Spleen (tissue), 11 donors: ENCODE data around the gene OGFOD3. TPM values are rescaled to one million over a fixed set of nuclear protein-coding genes. Genes with fewer than 3 reads are reported as not detected.

Source experiments
- DNase-seq: peaks from one replicate; pipeline ENCODE4 v3.0.0-alpha.2; 2020
- H3K27ac ChIP-seq, 8 donors: fragments of 200-600 bp; sonication (generic) in 7 of 8; 1 replicate in 4 of 8; 2 replicates in 4 of 8; pipeline versions ENCODE4 v1.5.0 to v1.8.0; 2016 to 2021; ENCODE audit warnings: inconsistent platforms in 4 of 8, mild to moderate bottlenecking in 4 of 8, moderate library complexity in 1 of 8
- H3K27me3 ChIP-seq, 7 donors: fragments of 200-600 bp; sonication (generic) in 6 of 7; replicated peaks in 1 of 7; 1 replicate in 4 of 7; 2 replicates in 3 of 7; pipeline versions ENCODE4 v1.5.0 to v1.8.0; 2016 to 2021; ENCODE audit warnings: inconsistent platforms in 3 of 7, mild to moderate bottlenecking in 1 of 7
- H3K36me3 ChIP-seq, 6 donors: fragments of 200-600 bp; sonication (generic) in 5 of 6; 1 replicate in 4 of 6; 2 replicates in 2 of 6; pipeline versions ENCODE4 v1.5.0 to v1.8.0; 2016 to 2021; ENCODE audit warnings: inconsistent platforms in 2 of 6
- H3K4me1 ChIP-seq, 6 donors: fragments of 200-600 bp; sonication (generic) in 5 of 6; 1 replicate in 3 of 6; 2 replicates in 3 of 6; pipeline versions ENCODE4 v1.5.0 to v1.8.0; 2016 to 2021; ENCODE audit warnings: inconsistent platforms in 3 of 6
- H3K4me3 ChIP-seq, 8 donors: fragments of 200-600 bp; sonication (generic) in 7 of 8; 1 replicate in 4 of 8; 2 replicates in 4 of 8; pipeline versions ENCODE4 v1.5.0 to v1.8.0; 2016 to 2021; ENCODE audit warnings: inconsistent platforms in 4 of 8, mild to moderate bottlenecking in 4 of 8, moderate library complexity in 2 of 8
- H3K9me3 ChIP-seq, 8 donors: fragments of 200-600 bp; sonication (generic) in 7 of 8; 1 replicate in 4 of 8; 2 replicates in 4 of 8; pipeline versions ENCODE4 v1.5.0 to v1.8.0; 2016 to 2021; ENCODE audit warnings: inconsistent platforms in 4 of 8
- POLR2A ChIP-seq, 3 donors: fragments of 450-650 bp; IDR thresholded peaks; one replicate each; pipeline ENCODE4 v1.5.1; 2017; ENCODE audit warnings: antibody characterized with exemption in 3 of 3, mild to moderate bottlenecking in 1 of 3
- POLR2AphosphoS5 ChIP-seq, 3 donors: sonication (generic); formaldehyde crosslinking; IDR thresholded peaks; one replicate each; pipeline ENCODE4 v1.5.1; 2017; ENCODE audit warnings: antibody characterized with exemption in 3 of 3
- WGBS, 5 donors: extraction: QIAGEN DNeasy Blood & Tissue Kit in 3 of 5; methylation state at CpG; one replicate each; pipeline versions ENCODE4 v1.1.5 to v1.1.7; 2013 to 2018; 5-methylcytosine and 5-hydroxymethylcytosine counted together
- intact Hi-C: fragments of 100-400 bp; cut with DNase I; formaldehyde crosslinking; loops from one replicate; pipeline ENCODE4 v1.15.0; 2023; ENCODE audit warnings: low total_unique reads
- polyA plus RNA-seq, 3 donors: library from polyadenylated mRNA; stranded (reverse); fragments of 200-250 nt; gene quantifications; one replicate each; pipeline ENCODE4 v1.2.1, GENCODE V29; 2013
- total RNA-seq, 7 donors: library from RNA; depleted of rRNA in 3 of 7; stranded (reverse); fragments of >200 nt in 3 of 7; fragmentation: NEBNext Ultra II Directional in 4 of 7; extraction: Animal tissue kit (Norgen Biotek cat#: 25700) in 4 of 7; gene quantifications; one replicate each; pipeline versions ENCODE4 v1.1.0 to v1.2.1, GENCODE V29; 2016 to 2021
- TF ChIP-seq, protein P1 (sequence below), 11 experiments: fragments of 200-600 bp in 7 of 11; fragments of 450-650 bp in 4 of 11; sonication (generic) in 4 of 11; IDR thresholded peaks in 8 of 11; conservative IDR thresholded peaks in 3 of 11; 1 replicate in 7 of 11; 2 replicates in 4 of 11; pipeline versions ENCODE4 v1.4.0 to v1.8.0; 2016 to 2021; ENCODE audit warnings: antibody characterized with exemption in 11 of 11, inconsistent platforms in 4 of 11, mild to moderate bottlenecking in 1 of 11
- donor health status: healthy with polysubstance abuse.
- donor health status: DM: no; HTN: no; CAD: no; lungs with moderate emphysema.
- donor health status: DM: no; HTN: no; CAD: no.
- donor health status: Bipolar disorder and iron deficiency.
- donor health status: healthy.
- donor health status: DM: no; HTN: no; CAD: no.
- donor health status: DM: yes; HTN: yes; CAD: no.

OGFOD3 gene
- total and polyA plus RNA-seq, 10 donors: 10.3 to 28.1 (median 21.8) TPM

DNA sequence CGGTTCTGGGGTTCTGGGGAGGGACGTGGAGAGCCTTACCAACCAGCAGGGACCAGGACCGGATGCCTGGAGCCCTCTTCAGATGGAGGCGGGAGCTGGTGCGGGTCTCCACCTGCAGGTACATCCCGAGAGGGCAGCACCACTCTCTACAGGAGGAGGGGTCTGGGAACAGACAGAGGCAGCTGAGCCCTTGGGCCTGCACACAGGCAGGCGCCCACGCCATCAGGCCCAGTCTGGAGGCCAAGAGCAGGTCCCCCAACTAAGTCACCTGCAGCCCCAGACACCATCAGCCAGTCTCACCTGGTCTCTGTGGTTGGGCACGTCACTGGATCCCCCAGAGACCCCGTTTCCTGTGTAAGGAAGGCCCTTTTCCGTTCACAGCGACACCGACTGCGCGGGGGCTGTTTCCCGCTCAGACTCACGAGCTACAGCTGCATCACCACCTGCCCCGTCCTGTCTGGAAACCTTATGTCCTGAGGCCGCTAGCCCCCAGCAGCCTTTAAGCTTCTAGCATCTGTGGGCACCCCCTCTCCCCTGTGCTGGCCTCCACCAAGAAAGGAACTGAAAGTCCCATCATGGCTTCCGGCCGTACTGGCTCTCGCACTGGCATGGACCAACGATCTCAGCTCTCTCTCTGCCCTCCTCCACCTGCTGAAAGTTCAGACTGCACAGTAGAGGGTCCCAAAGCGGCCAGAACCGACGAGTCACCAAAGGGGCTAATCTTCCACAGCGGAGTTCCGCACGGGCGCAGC, 30.9 kb upstream of the OGFOD3 start:
- intact Hi-C loops: no loop called here
- DNase-seq: peak; percentile 96
- Histone ChIP-seq H3K27ac (peak overlapping the region; percentile 78 to 100 (median 98)), H3K9me3 (no peaks in the 10 kb centered on the region), H3K27me3 (no peaks in the 10 kb centered on the region), H3K4me3 (peak overlapping the region; percentile 65 to 99 (median 96)), H3K4me1 (peaks cover 29 to 73% (median 57%) of the 10 kb centered on the region in 6 donors), H3K36me3 (peaks cover 0 to 38% (median 31%) of the 10 kb centered on the region in 6 donors)
- WGBS, 5 donors: 12 to 22% (median 18%) methylated on average over 26 to 30 of the region's 30 CpGs
- peak in 2 of 3 donors; percentile 58 to 67 for TF ChIP-seq POLR2A (IDR thresholded peaks at IDR 0.05)
- peak; percentile 88 to 94 (median 93) for TF ChIP-seq POLR2AphosphoS5 (IDR thresholded peaks at IDR 0.05)
- TF ChIP-seq, protein P1, sequence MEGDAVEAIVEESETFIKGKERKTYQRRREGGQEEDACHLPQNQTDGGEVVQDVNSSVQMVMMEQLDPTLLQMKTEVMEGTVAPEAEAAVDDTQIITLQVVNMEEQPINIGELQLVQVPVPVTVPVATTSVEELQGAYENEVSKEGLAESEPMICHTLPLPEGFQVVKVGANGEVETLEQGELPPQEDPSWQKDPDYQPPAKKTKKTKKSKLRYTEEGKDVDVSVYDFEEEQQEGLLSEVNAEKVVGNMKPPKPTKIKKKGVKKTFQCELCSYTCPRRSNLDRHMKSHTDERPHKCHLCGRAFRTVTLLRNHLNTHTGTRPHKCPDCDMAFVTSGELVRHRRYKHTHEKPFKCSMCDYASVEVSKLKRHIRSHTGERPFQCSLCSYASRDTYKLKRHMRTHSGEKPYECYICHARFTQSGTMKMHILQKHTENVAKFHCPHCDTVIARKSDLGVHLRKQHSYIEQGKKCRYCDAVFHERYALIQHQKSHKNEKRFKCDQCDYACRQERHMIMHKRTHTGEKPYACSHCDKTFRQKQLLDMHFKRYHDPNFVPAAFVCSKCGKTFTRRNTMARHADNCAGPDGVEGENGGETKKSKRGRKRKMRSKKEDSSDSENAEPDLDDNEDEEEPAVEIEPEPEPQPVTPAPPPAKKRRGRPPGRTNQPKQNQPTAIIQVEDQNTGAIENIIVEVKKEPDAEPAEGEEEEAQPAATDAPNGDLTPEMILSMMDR (IDR thresholded peaks at IDR 0.05 in 8 of 11, conservative IDR thresholded peaks at IDR 0.05 in 3 of 11): peak in 1 of 11 experiments; percentile 13

DNA sequence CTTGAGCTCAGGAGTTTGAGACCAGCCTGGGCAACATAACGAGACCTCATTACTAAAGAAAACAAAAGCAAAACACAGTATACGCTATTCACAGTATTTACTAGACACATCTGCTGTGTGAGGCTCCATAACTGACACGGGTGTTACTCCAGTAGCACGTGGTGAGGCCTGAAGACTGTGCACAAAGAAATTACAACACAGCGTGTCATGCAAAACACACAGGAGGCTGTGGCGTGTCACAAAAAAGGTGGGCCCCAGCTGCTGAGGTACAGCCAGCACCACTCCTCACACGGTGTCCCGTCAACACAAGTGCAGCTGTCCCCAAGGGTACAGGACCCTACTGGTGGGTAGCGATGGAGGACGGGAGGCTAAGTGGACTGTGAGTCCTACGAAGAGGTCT, 29.5 kb upstream of the OGFOD3 start:
- intact Hi-C loops: no loop called here
- H3K36me3 ChIP-seq: peaks cover 0 to 52% (median 44%) of the 10 kb centered on the region in 6 donors
- H3K4me3 ChIP-seq: no peak overlapping the region
- TF ChIP-seq POLR2A (IDR thresholded peaks at IDR 0.05) (no peak), POLR2AphosphoS5 (IDR thresholded peaks at IDR 0.05) (peak in 1 of 3 donors; percentile 42)
- TF ChIP-seq, protein P1 (IDR thresholded peaks at IDR 0.05 in 8 of 11, conservative IDR thresholded peaks at IDR 0.05 in 3 of 11): no peak
- peak overlapping the region in 6 of 8 donors; percentile 22 to 70 (median 56) for H3K27ac ChIP-seq
- peaks cover 31 to 86% (median 70%) of the 10 kb centered on the region in 6 donors for H3K4me1 ChIP-seq
- H3K27me3 ChIP-seq: no peaks in the 10 kb centered on the region
- no peak for DNase-seq
- H3K9me3 ChIP-seq: no peaks in the 10 kb centered on the region
- 79 to 91% (median 83%) methylated on average over 11 of the region's 11 CpGs for WGBS, 5 donors

DNA sequence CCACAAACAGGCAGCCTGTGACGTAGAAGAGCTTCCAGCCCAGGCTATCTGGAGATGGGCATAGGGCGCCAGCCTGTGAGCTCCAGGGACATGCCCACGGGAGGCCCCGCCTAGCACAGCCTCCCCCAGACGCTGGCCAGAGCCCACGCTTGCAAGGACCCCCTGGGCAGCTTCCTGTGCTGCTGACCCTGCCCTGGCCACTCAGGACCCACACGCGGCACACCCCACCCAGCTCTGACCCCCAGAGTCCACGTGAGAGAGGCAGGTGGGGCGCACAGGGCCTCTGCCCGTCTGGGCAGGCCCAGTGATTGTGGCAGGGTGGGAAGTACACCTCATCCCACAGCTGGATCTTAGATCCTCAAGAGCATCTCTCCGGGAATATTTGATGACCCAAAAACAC, 28.3 kb upstream of the OGFOD3 start:
- H3K27me3 ChIP-seq: no peaks in the 10 kb centered on the region
- peaks cover 0 to 65% (median 57%) of the 10 kb centered on the region in 6 donors for H3K36me3 ChIP-seq
- H3K4me1 ChIP-seq: peaks cover 31 to 86% (median 73%) of the 10 kb centered on the region in 6 donors
- 79 to 100% (median 85%) methylated on average over 1 to 12 of the region's 12 CpGs for WGBS, 5 donors
- H3K27ac ChIP-seq: peak overlapping the region in 4 of 8 donors; percentile 62 to 76 (median 70)
- H3K9me3 ChIP-seq: no peaks in the 10 kb centered on the region
- DNase-seq: no peak
- intact Hi-C loops: no loop called here
- TF ChIP-seq POLR2A (IDR thresholded peaks at IDR 0.05) (no peak), POLR2AphosphoS5 (IDR thresholded peaks at IDR 0.05) (peak in 1 of 3 donors; percentile 44)
- TF ChIP-seq, protein P1 (IDR thresholded peaks at IDR 0.05 in 8 of 11, conservative IDR thresholded peaks at IDR 0.05 in 3 of 11): no peak
- no peak overlapping the region for H3K4me3 ChIP-seq

DNA sequence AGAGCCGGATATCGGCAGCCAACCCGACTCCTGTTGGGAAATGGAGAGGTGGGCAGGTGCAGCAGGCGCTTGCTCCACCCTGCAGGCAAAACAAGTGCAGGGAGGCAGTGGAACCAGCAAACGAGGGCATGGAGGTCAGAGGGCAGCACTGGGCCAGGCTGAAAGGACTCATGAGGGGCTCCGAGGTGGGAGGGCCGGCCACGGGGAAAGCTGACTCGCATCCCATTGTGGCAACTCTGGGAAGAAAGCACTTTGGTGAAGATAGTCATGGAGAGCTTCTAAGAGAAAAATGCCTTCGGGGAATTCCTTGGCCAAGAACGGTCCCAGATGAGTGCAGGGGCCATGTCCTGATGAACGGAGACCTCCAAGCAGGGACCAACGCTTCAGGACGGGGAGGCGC, 27.7 kb upstream of the OGFOD3 start:
- Histone ChIP-seq H3K27ac (peak overlapping the region in 5 of 8 donors; percentile 61 to 76 (median 70)), H3K9me3 (no peaks in the 10 kb centered on the region), H3K36me3 (peaks cover 0 to 68% (median 58%) of the 10 kb centered on the region in 6 donors), H3K27me3 (no peaks in the 10 kb centered on the region), H3K4me1 (peaks cover 26 to 86% (median 71%) of the 10 kb centered on the region in 6 donors), H3K4me3 (no peak overlapping the region)
- intact Hi-C loops: no loop called here
- DNase-seq: no peak
- 88 to 92% (median 90%) methylated on average over 15 of the region's 15 CpGs for WGBS, 5 donors
- TF ChIP-seq, protein P1 (IDR thresholded peaks at IDR 0.05 in 8 of 11, conservative IDR thresholded peaks at IDR 0.05 in 3 of 11): no peak
- TF ChIP-seq POLR2AphosphoS5 (IDR thresholded peaks at IDR 0.05) (no peak), POLR2A (IDR thresholded peaks at IDR 0.05) (no peak)
